Trophoblast cell (in vitro differentiated cells and primary cell): ENCODE measurements around the gene ARHGAP45.

Experiments
- DNase-seq, 2 donors: peaks; one replicate each; pipeline ENCODE4 v3.0.0-alpha.2; 2016
- H2AFZ ChIP-seq: 2 replicates; pipeline ENCODE4 v1.6.1; 2013; ENCODE audit warnings: low read length, moderate library complexity, mild to moderate bottlenecking; ENCODE audit not compliant: insufficient read depth, poor library complexity
- H2AK5ac ChIP-seq: 2 replicates; pipeline ENCODE4 v1.6.1; 2013; ENCODE audit warnings: mild to moderate bottlenecking, low read length
- H2BK120ac ChIP-seq: 2 replicates; pipeline ENCODE4 v1.6.1; 2013; ENCODE audit warnings: low read length, mild to moderate bottlenecking, moderate library complexity; ENCODE audit not compliant: insufficient read depth, poor library complexity
- H2BK12ac ChIP-seq: 2 replicates; pipeline ENCODE4 v1.6.1; 2013; ENCODE audit warnings: mild to moderate bottlenecking, low read length, moderate library complexity
- H2BK5ac ChIP-seq: 2 replicates; pipeline ENCODE4 v1.6.1; 2013; ENCODE audit warnings: low read length, low read depth, moderate library complexity, mild to moderate bottlenecking; ENCODE audit not compliant: poor library complexity
- H3K14ac ChIP-seq: 2 replicates; pipeline ENCODE4 v1.6.1; 2013; ENCODE audit warnings: mild to moderate bottlenecking, low read length
- H3K18ac ChIP-seq: 2 replicates; pipeline ENCODE4 v1.6.1; 2013; ENCODE audit warnings: mild to moderate bottlenecking, low read length
- H3K23ac ChIP-seq: 2 replicates; pipeline ENCODE4 v1.6.1; 2013; ENCODE audit warnings: low read length
- H3K27ac ChIP-seq: 2 replicates; pipeline ENCODE4 v1.5.1; 2013; ENCODE audit warnings: low read depth, mild to moderate bottlenecking, inconsistent platforms, low read length, moderate library complexity
- H3K27me3 ChIP-seq: 2 replicates; pipeline ENCODE4 v1.6.1; 2013; ENCODE audit warnings: inconsistent platforms, mild to moderate bottlenecking, low read length, moderate library complexity; ENCODE audit not compliant: insufficient read depth
- H3K36me3 ChIP-seq, 2 experiments: 1 replicate in 1 of 2; 2 replicates in 1 of 2; pipeline ENCODE4 v1.6.1; 2013; ENCODE audit warnings: low read length in 2 of 2, mild to moderate bottlenecking in 2 of 2, moderate library complexity in 1 of 2; ENCODE audit not compliant: insufficient read depth in 2 of 2, control insufficient read depth in 1 of 2
- H3K4ac ChIP-seq: 2 replicates; pipeline ENCODE4 v1.6.1; 2013; ENCODE audit warnings: low read depth, mild to moderate bottlenecking, low read length, moderate library complexity
- H3K4me1 ChIP-seq, 2 experiments: 1 replicate in 1 of 2; 2 replicates in 1 of 2; pipeline ENCODE4 v1.6.1; 2013; ENCODE audit warnings: low read length in 2 of 2, mild to moderate bottlenecking in 2 of 2, moderate library complexity in 1 of 2; ENCODE audit not compliant: insufficient read depth in 2 of 2, control insufficient read depth in 1 of 2
- H3K4me2 ChIP-seq: 2 replicates; pipeline ENCODE4 v1.6.1; 2013; ENCODE audit warnings: inconsistent platforms, mild to moderate bottlenecking, low read length, moderate library complexity
- H3K4me3 ChIP-seq: 2 replicates; pipeline ENCODE4 v1.5.1; 2013; ENCODE audit warnings: mild to moderate bottlenecking, low read depth, low read length, inconsistent platforms
- H3K79me1 ChIP-seq: one replicate; pipeline ENCODE4 v1.6.1; 2013; ENCODE audit warnings: low read length
- H3K79me2 ChIP-seq: 2 replicates; pipeline ENCODE4 v1.6.1; 2013; ENCODE audit warnings: low read length, mild to moderate bottlenecking; ENCODE audit not compliant: control insufficient read depth, insufficient read depth, poor library complexity
- H3K9ac ChIP-seq: 2 replicates; pipeline ENCODE4 v1.6.1; 2013; ENCODE audit warnings: mild to moderate bottlenecking, low read length
- H3K9me3 ChIP-seq: 2 replicates; pipeline ENCODE4 v1.6.1; 2013; ENCODE audit warnings: low read depth, mild to moderate bottlenecking, control low read depth, inconsistent platforms, low read length; ENCODE audit not compliant: insufficient read depth
- H4K12ac ChIP-seq: 2 replicates; pipeline ENCODE4 v1.6.1; 2013; ENCODE audit warnings: low read depth, mild to moderate bottlenecking, low read length, moderate library complexity
- H4K8ac ChIP-seq: 2 replicates; pipeline ENCODE4 v1.6.1; 2013; ENCODE audit warnings: low read depth, mild to moderate bottlenecking, low read length, moderate library complexity
- H4K91ac ChIP-seq: one replicate; pipeline ENCODE4 v1.6.1; 2013; ENCODE audit warnings: low read depth, mild to moderate bottlenecking, low read length, moderate library complexity
- WGBS: extraction: QIAGEN DNeasy Blood & Tissue Kit; methylation state at CpG from one replicate; pipeline ENCODE4 v1.1.7; 2013; ENCODE audit warnings: missing lambda C conversion rate; ENCODE audit not compliant: insufficient read length, insufficient coverage; ENCODE audit errors: extremely low coverage; 5-methylcytosine and 5-hydroxymethylcytosine counted together

ARHGAP45 gene

DNA sequence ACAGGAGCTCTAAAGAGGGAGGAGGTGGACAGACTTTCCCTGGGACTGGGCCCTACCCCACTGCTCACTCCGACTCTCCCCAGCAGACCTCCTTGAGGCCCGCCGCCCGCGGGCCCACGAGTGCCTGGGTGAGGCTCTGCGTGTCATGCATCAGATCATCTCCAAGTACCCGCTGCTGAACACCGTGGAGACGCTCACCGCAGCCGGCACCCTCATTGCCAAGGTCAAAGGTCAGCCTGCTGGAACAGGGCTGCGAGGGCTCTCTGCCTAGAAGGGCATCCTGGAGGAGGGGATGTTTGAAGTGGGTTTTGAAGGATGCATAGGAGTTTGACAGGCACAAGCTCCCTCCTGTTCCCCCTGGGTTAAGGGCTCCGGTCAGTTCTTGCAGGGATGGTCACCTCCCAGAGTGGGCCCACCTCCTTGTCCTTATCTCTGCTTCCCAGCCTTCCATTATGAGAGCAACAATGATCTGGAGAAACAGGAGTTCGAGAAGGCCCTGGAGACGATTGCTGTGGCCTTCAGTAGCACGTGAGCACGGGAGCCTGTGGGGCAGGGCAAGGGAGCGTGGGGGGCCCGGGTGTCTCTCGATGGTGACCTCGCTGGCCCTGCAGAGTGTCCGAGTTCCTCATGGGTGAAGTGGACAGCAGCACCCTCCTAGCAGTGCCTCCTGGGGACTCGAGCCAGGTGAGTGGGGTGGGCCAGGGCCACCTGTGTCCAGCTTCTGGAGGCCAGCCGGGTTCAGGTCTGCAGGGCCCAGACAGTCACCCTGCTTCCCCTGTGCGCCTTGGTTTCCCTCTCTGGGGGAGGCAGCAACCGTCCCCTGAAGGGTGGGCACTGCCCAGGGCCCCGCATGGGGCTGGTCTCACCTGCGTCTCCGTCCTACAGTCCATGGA is 6.3 kb downstream of the ARHGAP45 start:
- no CpG with 5 or more reads among the region's 30 CpGs for WGBS
- Histone ChIP-seq H3K4me3 (no peak overlapping the region), H3K36me3 (no peaks in the 10 kb centered on the region), H3K4me2 (no peak overlapping the region), H3K79me2 (no peaks in the 10 kb centered on the region), H2AFZ (no peak overlapping the region), H4K12ac (no peak overlapping the region), H3K4me1 (peaks cover 7% of the 10 kb centered on the region in 2 experiments), H4K8ac (no peak overlapping the region), H3K4ac (no peak overlapping the region), H3K79me1 (no peaks in the 10 kb centered on the region), H3K14ac (no peak overlapping the region), H3K9me3 (peaks cover 2% of the 10 kb centered on the region), H2BK5ac (no peak overlapping the region), H4K91ac (no peak overlapping the region), H3K9ac (no peak overlapping the region), H3K27me3 (peaks cover 11% of the 10 kb centered on the region), H2BK120ac (no peak overlapping the region), H3K27ac (no peak overlapping the region), H3K18ac (no peak overlapping the region), H2AK5ac (no peak overlapping the region), H2BK12ac (no peak overlapping the region), H3K23ac (no peak overlapping the region)
- no peak for DNase-seq

DNA sequence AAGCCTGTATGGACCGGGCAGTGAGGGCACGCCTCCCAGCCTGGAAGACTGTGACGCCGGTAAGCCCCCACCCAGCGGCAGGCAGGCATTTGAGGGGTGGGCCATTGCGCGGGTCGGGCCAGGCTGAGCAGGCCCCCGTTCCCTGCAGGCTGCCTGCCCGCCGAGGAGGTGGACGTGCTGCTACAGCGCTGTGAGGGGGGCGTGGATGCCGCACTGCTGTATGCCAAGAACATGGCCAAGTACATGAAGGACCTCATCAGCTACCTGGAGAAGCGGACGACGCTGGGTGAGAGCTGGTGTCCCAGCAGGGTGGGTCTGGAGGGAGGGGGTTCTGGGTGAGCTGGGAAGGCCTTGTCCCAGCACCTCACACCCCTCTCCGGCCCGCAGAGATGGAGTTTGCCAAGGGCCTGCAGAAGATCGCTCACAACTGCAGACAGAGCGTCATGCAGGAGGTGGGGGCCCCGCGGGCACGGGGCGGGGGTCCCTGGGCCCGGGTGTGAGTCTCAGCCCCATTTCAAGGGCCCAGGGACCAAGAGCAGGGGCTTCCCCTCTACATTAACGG is 7.1 kb downstream of the ARHGAP45 start:
- no peak overlapping the region for H4K8ac ChIP-seq
- H3K9me3 ChIP-seq, result peaks cover 2% of the 10 kb centered on the region
- H3K27ac ChIP-seq, result no peak overlapping the region
- H4K12ac ChIP-seq, result no peak overlapping the region
- no peak overlapping the region for H3K14ac ChIP-seq
- peaks cover 11% of the 10 kb centered on the region for H3K27me3 ChIP-seq
- H3K4me3 ChIP-seq, result no peak overlapping the region
- no CpG with 5 or more reads among the region's 28 CpGs for WGBS
- H3K4me1 ChIP-seq, result peaks cover 7% of the 10 kb centered on the region in 2 experiments
- H3K79me2 ChIP-seq, result no peaks in the 10 kb centered on the region
- H2BK120ac ChIP-seq, result no peak overlapping the region
- H3K4me2 ChIP-seq, result no peak overlapping the region
- no peak overlapping the region for H2AFZ ChIP-seq
- no peak overlapping the region for H3K18ac ChIP-seq
- H3K79me1 ChIP-seq, result no peaks in the 10 kb centered on the region
- H3K36me3 ChIP-seq, result no peaks in the 10 kb centered on the region
- no peak overlapping the region for H2AK5ac ChIP-seq
- no peak for DNase-seq
- no peak overlapping the region for H3K4ac ChIP-seq
- H2BK12ac ChIP-seq, result no peak overlapping the region
- no peak overlapping the region for H3K23ac ChIP-seq
- no peak overlapping the region for H2BK5ac ChIP-seq
- no peak overlapping the region for H4K91ac ChIP-seq
- H3K9ac ChIP-seq, result no peak overlapping the region

DNA sequence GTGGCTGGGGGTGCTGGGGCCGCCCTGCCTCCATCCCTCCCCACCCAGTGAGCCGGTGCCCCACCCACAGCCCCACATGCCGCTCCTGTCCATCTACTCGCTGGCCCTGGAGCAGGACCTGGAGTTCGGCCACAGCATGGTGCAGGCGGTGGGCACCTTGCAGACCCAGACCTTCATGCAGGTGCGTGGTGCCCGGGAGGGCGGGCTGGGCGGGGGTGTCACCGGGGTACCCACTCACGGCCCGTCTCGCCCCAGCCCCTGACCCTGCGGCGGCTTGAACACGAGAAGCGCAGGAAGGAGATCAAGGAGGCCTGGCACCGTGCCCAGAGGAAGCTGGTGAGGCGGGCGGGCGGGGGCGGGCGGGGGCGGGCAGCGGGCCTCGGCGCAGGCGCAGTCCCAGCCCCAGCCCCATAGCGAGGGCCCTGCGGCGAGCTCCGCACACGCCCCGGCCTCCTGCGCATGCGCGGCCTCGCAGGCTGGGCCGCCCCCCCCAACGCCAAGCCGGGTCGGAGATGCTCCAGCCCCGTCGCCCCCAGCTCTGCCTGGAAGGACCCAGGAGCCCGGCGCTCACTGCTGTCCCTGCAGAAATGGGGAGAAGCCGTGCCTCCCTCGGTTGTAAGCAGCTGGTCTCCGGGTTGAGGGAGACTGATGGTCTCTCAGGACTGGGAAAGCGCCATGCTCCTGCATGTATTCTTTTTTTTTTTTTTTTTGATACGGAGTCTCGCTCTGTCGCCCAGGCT is 7.7 kb downstream of the ARHGAP45 start:
- H4K8ac ChIP-seq, result no peak overlapping the region
- no peak overlapping the region for H3K4me2 ChIP-seq
- H2BK12ac ChIP-seq, result no peak overlapping the region
- no peak overlapping the region for H3K4me3 ChIP-seq
- no peak overlapping the region for H2AK5ac ChIP-seq
- H3K27me3 ChIP-seq, result peaks cover 11% of the 10 kb centered on the region
- no peaks in the 10 kb centered on the region for H3K79me1 ChIP-seq
- no peak overlapping the region for H3K18ac ChIP-seq
- H3K9me3 ChIP-seq, result peaks cover 4% of the 10 kb centered on the region
- H3K14ac ChIP-seq, result no peak overlapping the region
- H3K9ac ChIP-seq, result no peak overlapping the region
- H2BK5ac ChIP-seq, result no peak overlapping the region
- peaks cover 0 to under 1% of the 10 kb centered on the region in 2 experiments for H3K36me3 ChIP-seq
- H3K23ac ChIP-seq, result no peak overlapping the region
- H4K12ac ChIP-seq, result no peak overlapping the region
- no peak overlapping the region for H2BK120ac ChIP-seq
- DNase-seq, result peak; percentile 54 to 66
- no peak overlapping the region for H3K27ac ChIP-seq
- H3K4me1 ChIP-seq, result peaks cover 7% of the 10 kb centered on the region in 2 experiments
- no peaks in the 10 kb centered on the region for H3K79me2 ChIP-seq
- no peak overlapping the region for H4K91ac ChIP-seq
- WGBS, result no CpG with 5 or more reads among the region's 54 CpGs
- H2AFZ ChIP-seq, result no peak overlapping the region
- H3K4ac ChIP-seq, result no peak overlapping the region

DNA sequence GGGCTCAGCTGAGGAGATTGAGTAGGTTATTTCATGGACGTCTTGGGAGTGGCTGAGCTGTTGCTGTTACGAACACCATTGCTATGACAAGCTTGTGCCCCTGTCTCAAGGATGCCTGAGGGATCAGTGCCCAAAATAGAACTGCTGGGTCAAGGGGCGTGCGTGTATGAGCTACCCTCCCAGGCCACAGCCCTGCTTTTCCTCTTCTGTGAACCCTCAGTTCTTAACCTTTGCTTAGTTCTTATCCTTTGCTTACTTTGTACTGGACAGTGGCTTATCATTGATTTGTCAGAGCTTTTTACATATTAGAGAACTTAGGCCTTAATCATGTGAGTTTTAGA is 9.0 kb downstream of the ARHGAP45 start:
- DNase-seq, result peak; percentile 91 to 93
- no peak overlapping the region for H3K14ac ChIP-seq
- H2BK120ac ChIP-seq, result no peak overlapping the region
- no peak overlapping the region for H3K27ac ChIP-seq
- H3K9me3 ChIP-seq, result peaks cover 4% of the 10 kb centered on the region
- H4K91ac ChIP-seq, result no peak overlapping the region
- H3K18ac ChIP-seq, result no peak overlapping the region
- H2AK5ac ChIP-seq, result no peak overlapping the region
- no peaks in the 10 kb centered on the region for H3K79me2 ChIP-seq
- no peak overlapping the region for H3K4me3 ChIP-seq
- peaks cover 0 to 9% of the 10 kb centered on the region in 2 experiments for H3K36me3 ChIP-seq
- no CpG with 5 or more reads among the region's 4 CpGs for WGBS
- H3K4ac ChIP-seq, result no peak overlapping the region
- no peak overlapping the region for H4K8ac ChIP-seq
- no peak overlapping the region for H2AFZ ChIP-seq
- no peak overlapping the region for H2BK5ac ChIP-seq
- H3K79me1 ChIP-seq, result no peaks in the 10 kb centered on the region
- no peak overlapping the region for H3K23ac ChIP-seq
- peaks cover 2 to 3% of the 10 kb centered on the region in 2 experiments for H3K4me1 ChIP-seq
- no peak overlapping the region for H3K4me2 ChIP-seq
- H3K9ac ChIP-seq, result no peak overlapping the region
- H4K12ac ChIP-seq, result no peak overlapping the region
- no peak overlapping the region for H2BK12ac ChIP-seq
- peaks cover 5% of the 10 kb centered on the region for H3K27me3 ChIP-seq
